Epithelial cell of esophagus (primary cell): ENCODE measurements around the gene HCFC1.

Experiments
- DNase-seq: peaks from one replicate; pipeline ENCODE4 v3.0.0; 2010; ENCODE audit warnings: low read depth
- H3K4me3 ChIP-seq: 2 replicates; pipeline ENCODE4 v1.5.1; 2011; ENCODE audit warnings: mild to moderate bottlenecking, low read length, control low read depth
- TF ChIP-seq, protein P1 (sequence below): IDR thresholded peaks from 2 replicates; pipeline ENCODE4 v1.5.1; 2011; ENCODE audit warnings: low read depth, mild to moderate bottlenecking, low read length, control low read depth, inconsistent platforms; ENCODE audit not compliant: insufficient read depth; ENCODE audit errors: missing control alignments

The HCFC1 gene

DNA sequence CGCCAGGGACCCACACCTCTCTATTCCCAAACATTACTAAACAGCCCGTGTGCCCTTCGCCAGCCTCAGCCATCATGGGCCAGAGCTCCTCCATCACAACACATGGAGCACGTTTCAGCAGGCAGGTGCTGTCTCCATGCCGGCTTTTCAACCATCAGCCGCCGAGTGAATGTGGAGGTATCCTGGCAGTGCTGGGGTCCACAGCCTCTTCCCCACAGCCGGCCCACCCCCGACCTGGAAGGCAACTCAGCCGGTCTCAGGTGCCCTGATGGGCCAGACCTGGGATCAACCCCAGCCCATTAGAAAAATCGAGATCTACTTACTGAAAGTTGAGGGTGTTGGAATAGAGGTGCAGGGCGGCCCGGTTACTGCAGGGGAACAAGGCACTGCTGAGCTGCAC is 39.9 kb downstream of the HCFC1 start:
- DNase-seq = no peak
- no peak overlapping the region for H3K4me3 ChIP-seq
- TF ChIP-seq, protein P1, sequence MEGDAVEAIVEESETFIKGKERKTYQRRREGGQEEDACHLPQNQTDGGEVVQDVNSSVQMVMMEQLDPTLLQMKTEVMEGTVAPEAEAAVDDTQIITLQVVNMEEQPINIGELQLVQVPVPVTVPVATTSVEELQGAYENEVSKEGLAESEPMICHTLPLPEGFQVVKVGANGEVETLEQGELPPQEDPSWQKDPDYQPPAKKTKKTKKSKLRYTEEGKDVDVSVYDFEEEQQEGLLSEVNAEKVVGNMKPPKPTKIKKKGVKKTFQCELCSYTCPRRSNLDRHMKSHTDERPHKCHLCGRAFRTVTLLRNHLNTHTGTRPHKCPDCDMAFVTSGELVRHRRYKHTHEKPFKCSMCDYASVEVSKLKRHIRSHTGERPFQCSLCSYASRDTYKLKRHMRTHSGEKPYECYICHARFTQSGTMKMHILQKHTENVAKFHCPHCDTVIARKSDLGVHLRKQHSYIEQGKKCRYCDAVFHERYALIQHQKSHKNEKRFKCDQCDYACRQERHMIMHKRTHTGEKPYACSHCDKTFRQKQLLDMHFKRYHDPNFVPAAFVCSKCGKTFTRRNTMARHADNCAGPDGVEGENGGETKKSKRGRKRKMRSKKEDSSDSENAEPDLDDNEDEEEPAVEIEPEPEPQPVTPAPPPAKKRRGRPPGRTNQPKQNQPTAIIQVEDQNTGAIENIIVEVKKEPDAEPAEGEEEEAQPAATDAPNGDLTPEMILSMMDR = no peak

DNA sequence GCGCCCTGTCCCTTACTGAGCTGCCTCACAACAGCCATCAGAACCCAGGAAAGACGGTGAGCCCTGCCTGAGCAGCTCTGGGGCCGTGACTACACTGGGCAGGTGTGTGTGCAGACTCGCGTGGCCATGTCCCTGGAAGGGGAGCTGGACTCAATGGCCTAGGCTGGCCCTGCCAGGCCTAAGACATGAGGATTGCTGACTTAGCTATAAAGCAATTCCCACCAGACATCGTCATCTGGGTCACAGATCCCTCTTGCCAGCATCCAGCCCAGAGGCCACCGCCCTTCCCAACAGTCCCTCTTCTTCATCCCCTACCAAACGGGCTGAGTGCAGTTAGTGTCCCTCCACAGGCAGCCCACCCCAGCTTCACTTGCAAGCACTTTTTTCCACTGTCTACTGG is 40.5 kb downstream of the HCFC1 start:
- TF ChIP-seq, protein P1 = no peak
- DNase-seq = no peak
- no peak overlapping the region for H3K4me3 ChIP-seq

DNA sequence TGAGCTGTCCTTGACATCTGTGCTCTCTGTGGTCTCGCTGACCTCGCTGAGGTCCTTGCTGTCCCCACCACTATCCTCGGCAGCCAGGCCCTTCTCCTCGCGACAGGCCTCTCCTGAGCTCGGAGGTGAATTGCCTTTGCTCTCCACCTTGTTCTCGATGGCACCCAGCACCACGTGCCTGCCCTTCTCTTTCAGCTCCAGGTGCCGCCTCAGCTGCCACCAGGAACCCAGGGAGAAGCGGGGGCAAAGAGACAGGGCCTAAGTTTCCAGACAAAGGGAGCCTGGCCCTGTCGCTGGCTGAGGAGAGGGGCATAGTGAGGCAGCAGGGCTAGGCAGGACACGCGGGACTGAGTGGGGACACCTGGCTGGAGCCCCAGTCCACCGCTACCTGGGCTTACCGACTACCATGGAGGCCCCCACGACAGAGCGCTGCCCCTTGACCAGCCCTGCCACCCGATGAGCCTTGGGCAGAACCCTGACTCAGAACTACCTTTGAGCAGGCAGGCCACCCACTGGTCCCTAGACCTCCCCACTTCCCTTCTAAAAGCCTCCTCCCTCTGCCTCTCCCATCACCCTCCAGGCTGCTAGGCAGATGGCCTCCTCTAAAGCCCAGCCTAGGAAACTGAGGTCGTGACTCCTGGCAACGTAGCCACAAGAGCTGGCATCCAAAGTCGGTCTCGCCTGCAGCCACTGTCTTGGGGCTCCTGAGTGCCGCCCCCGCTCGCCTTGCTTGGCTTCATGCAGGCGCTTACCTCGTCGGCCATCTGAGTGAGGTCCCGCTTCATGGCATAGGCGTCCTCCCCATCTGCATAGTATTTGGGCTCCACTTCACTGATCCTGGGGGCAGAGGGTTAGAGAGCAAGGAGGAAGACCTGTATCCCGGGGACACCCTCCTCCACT is 41.4 kb downstream of the HCFC1 start:
- no peak for DNase-seq
- TF ChIP-seq, protein P1 = no peak
- no peak overlapping the region for H3K4me3 ChIP-seq

DNA sequence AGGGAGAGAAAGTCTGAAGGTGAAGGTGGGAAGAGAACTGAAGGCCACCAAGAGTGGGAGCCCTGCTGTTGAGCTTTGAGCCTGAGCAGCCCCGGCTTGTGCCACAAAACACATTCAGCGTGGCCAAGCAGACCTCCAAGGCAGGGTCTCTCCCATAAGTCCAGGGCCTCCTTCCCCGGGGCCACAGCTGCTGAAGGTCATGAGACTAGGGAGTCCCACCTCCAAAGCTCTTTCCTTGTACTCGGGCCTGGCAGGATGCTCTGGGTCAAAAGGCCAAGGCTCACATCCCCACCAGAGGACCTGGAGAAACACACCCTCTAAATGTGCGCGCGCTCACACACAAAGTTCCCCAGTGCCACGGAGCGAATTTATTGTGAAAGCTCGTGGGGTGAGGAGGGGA is 42.0 kb downstream of the HCFC1 start:
- DNase-seq = no peak
- TF ChIP-seq, protein P1 = no peak
- H3K4me3 ChIP-seq = no peak overlapping the region

DNA sequence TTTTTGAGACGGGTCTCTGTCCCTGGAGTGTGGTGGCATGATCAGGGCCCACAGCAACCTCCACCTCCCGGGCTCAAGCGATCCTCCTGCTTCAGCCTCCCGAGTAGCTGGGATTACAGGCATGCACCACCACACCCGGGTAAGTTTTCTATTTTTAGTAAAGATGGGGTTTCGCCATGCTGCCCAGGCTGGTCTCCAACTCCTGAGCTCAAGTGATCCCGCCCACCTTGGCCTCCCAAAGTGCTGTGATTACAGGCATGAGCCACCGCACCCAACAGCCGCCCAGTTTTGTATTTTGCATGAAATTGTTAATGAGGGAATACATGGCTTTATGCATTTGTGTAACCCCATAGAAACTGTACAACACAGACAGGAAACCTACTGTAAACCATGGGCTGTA is 42.8 kb downstream of the HCFC1 start:
- TF ChIP-seq, protein P1 = no peak
- no peak for DNase-seq
- H3K4me3 ChIP-seq = no peak overlapping the region

DNA sequence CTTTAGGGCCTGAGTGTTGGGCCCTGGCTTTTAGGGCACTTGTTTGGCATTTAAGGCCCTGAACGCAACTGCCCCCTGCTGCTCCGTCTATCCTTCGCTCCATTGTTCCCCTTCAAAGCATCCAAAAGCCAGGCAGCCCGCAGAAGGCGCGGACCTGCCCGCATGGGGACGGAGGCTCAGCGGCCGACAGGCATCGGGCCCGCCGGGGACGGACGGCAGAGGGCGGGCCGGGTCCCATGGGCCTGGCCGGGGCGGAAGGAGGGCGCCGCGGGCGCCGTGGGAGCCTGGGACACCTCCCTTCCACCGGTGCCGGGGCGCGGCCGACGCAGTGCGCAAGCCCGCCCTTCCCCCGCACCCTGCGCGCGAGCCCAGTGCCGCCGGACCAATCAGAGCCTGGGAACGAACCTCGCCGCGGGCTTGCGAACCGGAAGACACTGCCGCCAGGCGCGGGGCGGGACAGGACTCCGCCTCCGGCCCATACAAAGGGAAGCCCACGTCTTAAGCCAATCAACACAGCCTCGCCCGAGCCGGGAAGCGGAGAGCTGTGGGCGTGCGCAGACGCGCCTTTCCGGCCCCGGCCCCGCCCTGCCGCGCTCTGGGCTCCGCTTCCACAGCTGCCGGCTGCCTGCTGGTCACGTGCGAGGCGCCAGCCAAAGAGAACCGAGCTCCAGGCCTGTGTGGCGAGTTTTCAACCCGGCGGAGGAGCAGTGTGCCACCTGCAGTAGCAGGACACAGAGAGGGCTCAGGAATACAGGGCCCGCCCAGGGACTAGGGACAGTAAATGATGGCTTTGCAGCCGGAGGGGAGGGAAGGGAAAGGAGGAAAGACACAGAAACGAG is 43.5 kb downstream of the HCFC1 start:
- H3K4me3 ChIP-seq = peak overlapping the region; percentile 55
- DNase-seq = peak; percentile 98

More for the DNA sequence above, 43.5 kb downstream of the HCFC1 start:
- TF ChIP-seq, protein P1 = no peak
